ENCODE measurements around the gene MUC2. TPM values are rescaled to one million over a fixed set of nuclear protein-coding genes. Genes with fewer than 3 reads are reported as not detected.

MUC2 gene
- total RNA-seq, 4 donors from 2014 or later = 269 to 910 (median 671) TPM

GRCh38 chr11:1082728-1083620 lies 8.3 kb downstream of the MUC2 start:
- TF ChIP-seq POLR2A (IDR thresholded peaks at IDR 0.05) (no peak), POLR2AphosphoS5 (IDR thresholded peaks at IDR 0.05) (no peak), EP300 (IDR thresholded peaks at IDR 0.05; ENCODE audit: low read depth) (no peak)
- TF ChIP-seq, protein P1, sequence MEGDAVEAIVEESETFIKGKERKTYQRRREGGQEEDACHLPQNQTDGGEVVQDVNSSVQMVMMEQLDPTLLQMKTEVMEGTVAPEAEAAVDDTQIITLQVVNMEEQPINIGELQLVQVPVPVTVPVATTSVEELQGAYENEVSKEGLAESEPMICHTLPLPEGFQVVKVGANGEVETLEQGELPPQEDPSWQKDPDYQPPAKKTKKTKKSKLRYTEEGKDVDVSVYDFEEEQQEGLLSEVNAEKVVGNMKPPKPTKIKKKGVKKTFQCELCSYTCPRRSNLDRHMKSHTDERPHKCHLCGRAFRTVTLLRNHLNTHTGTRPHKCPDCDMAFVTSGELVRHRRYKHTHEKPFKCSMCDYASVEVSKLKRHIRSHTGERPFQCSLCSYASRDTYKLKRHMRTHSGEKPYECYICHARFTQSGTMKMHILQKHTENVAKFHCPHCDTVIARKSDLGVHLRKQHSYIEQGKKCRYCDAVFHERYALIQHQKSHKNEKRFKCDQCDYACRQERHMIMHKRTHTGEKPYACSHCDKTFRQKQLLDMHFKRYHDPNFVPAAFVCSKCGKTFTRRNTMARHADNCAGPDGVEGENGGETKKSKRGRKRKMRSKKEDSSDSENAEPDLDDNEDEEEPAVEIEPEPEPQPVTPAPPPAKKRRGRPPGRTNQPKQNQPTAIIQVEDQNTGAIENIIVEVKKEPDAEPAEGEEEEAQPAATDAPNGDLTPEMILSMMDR (IDR thresholded peaks at IDR 0.05) = no peak
- 77% methylated on average over 19 of the region's 33 CpGs; no CpG with 5 or more reads in 1 of the 2 donors for WGBS, 2 donors (ENCODE audit: low coverage in 1 of 2)
- Histone ChIP-seq H3K27me3 (peaks cover 3% of the 10 kb centered on the region), H3K27ac (no peak overlapping the region), H3K36me3 (no peaks in the 10 kb centered on the region), H3K9me3 (no peaks in the 10 kb centered on the region), H3K4me1 (no peaks in the 10 kb centered on the region), H3K4me3 (no peak overlapping the region)
- in situ Hi-C loops (cut with MboI; ENCODE audit: low pct_ligation_motif_present in 1 of 4, low pct_unique_long_range_greater_than_20kb in 1 of 4, low sequenced_read_pairs in 3 of 4) = no loop called here
- intact Hi-C loops (cut with DNase I; ENCODE audit: low total_unique reads) = no loop called here
- DNase-seq = no peak

GRCh38 chr11:1083621-1084551 lies 9.2 kb downstream of the MUC2 start:
- no peak for DNase-seq

DNA sequence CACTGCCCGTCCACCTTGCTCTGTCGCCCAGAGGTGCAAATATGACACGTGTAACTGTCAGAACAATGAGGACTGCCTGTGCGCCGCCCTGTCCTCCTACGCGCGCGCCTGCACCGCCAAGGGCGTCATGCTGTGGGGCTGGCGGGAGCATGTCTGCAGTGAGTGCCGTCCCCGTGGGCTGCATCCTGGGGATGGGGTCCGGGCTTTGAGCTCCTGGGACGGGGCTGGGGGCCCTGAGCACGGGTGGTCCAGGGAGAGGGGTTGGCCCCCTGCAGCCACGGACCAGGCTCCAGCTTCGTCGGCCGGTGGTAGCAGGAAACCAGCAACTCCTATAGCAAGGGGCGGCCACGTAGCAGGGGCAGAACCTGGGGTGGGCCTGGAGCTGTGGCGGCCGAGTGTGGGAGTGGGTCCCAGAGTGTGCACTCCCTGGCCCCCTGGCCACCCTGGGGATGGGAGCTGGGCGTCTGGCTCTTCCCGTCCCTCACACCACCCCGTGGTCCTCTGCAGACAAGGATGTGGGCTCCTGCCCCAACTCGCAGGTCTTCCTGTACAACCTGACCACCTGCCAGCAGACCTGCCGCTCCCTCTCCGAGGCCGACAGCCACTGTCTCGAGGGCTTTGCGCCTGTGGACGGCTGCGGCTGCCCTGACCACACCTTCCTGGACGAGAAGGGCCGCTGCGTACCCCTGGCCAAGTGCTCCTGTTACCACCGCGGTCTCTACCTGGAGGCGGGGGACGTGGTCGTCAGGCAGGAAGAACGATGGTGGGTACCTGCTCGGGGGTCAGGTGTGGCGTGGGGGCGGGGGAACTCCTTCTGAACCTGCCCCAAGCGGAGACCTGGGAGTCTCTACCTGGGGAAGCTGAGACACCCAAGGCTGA lies 10.1 kb downstream of the MUC2 start:
- Histone ChIP-seq H3K27me3 (peaks cover 3% of the 10 kb centered on the region), H3K27ac (no peak overlapping the region), H3K4me3 (no peak overlapping the region), H3K36me3 (no peaks in the 10 kb centered on the region), H3K4me1 (no peaks in the 10 kb centered on the region), H3K9me3 (no peaks in the 10 kb centered on the region)
- in situ Hi-C loops (cut with MboI; ENCODE audit: low pct_ligation_motif_present in 1 of 4, low pct_unique_long_range_greater_than_20kb in 1 of 4, low sequenced_read_pairs in 3 of 4) = no loop called here
- intact Hi-C loops (cut with DNase I; ENCODE audit: low total_unique reads) = no loop called here
- TF ChIP-seq POLR2AphosphoS5 (IDR thresholded peaks at IDR 0.05) = peak in 1 of 3 donors; percentile 31
- no peak for TF ChIP-seq EP300 (IDR thresholded peaks at IDR 0.05; ENCODE audit: low read depth)
- no peak for DNase-seq
- 76% methylated on average over 43 of the region's 49 CpGs; no CpG with 5 or more reads in 1 of the 2 donors for WGBS, 2 donors (ENCODE audit: low coverage in 1 of 2)

More at GRCh38 chr11:1083621-1084551, 9.2 kb downstream of the MUC2 start:
- Histone ChIP-seq H3K27ac (no peak overlapping the region), H3K4me1 (no peaks in the 10 kb centered on the region), H3K36me3 (no peaks in the 10 kb centered on the region), H3K9me3 (no peaks in the 10 kb centered on the region), H3K27me3 (peaks cover 3% of the 10 kb centered on the region), H3K4me3 (no peak overlapping the region)
- intact Hi-C loops (cut with DNase I; ENCODE audit: low total_unique reads) = no loop called here
- WGBS, 2 donors (ENCODE audit: low coverage in 1 of 2) = 73% methylated on average over 25 of the region's 34 CpGs; no CpG with 5 or more reads in 1 of the 2 donors
- in situ Hi-C loops (cut with MboI; ENCODE audit: low pct_ligation_motif_present in 1 of 4, low pct_unique_long_range_greater_than_20kb in 1 of 4, low sequenced_read_pairs in 3 of 4) = no loop called here
- no peak for TF ChIP-seq POLR2AphosphoS5 (IDR thresholded peaks at IDR 0.05)
- no peak for TF ChIP-seq POLR2A (IDR thresholded peaks at IDR 0.05)
- TF ChIP-seq, protein P1 (IDR thresholded peaks at IDR 0.05) = no peak
- TF ChIP-seq EP300 (IDR thresholded peaks at IDR 0.05; ENCODE audit: low read depth) = no peak

DNA sequence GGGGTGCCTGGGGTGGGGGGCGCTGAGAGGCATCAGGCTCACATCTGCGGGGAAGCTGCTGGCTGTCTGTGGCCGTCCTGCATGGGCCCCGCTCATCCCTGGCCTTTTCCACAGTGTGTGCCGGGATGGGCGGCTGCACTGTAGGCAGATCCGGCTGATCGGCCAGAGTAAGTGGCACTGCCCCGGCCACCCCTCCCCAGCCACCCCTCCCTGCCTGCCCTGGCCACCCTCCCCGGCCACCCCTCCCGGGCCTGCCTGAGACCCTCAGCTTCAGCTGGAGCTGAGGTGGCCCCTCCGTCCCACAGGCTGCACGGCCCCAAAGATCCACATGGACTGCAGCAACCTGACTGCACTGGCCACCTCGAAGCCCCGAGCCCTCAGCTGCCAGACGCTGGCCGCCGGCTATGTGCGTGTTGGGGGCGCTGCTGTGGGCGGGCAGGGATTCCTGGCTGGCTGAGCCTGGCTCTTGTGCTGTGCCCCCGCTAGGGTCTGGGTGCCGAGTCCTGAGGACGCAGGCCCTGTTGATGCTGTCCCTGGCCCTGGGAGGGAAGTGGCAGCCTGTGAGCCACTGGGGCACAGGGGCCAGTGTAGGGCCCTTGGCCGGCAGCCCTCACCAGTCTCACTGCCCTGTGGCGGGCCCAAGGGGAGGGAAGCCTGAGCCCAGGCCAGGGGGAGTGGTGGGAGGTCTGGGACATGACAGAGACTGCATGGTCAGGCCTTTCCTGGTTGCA lies 10.9 kb downstream of the MUC2 start:
- H3K27me3 ChIP-seq = peaks cover 3% of the 10 kb centered on the region
- H3K4me1 ChIP-seq = no peaks in the 10 kb centered on the region
- no peaks in the 10 kb centered on the region for H3K36me3 ChIP-seq
- DNase-seq = no peak
- 88% methylated on average over 26 of the region's 26 CpGs; no CpG with 5 or more reads in 1 of the 2 donors for whole genome bisulfite sequencing, 2 donors (ENCODE audit: low coverage in 1 of 2)
- no peak for TF ChIP-seq POLR2AphosphoS5 (IDR thresholded peaks at IDR 0.05)
- TF ChIP-seq, protein P1 (IDR thresholded peaks at IDR 0.05) = no peak
- no peak for TF ChIP-seq EP300 (IDR thresholded peaks at IDR 0.05; ENCODE audit: low read depth)
- in situ Hi-C loops (cut with MboI; ENCODE audit: low pct_ligation_motif_present in 1 of 4, low pct_unique_long_range_greater_than_20kb in 1 of 4, low sequenced_read_pairs in 3 of 4) (no loop called here), intact Hi-C loops (cut with DNase I; ENCODE audit: low total_unique reads) (no loop called here)
- H3K27ac ChIP-seq = no peak overlapping the region
- no peak overlapping the region for H3K4me3 ChIP-seq
- no peaks in the 10 kb centered on the region for H3K9me3 ChIP-seq
